Measurements from ENCODE around the gene CLIC3.

The CLIC3 gene

GRCh38 chr9:137012694-137013570 is 16.6 kb upstream of the CLIC3 start:
- TF ChIP-seq CTCF (IDR thresholded peaks at IDR 0.05; ENCODE audit: low read depth, low read length), result no peak
- no peak for DNase-seq (ENCODE audit: low read depth in 2 of 2)
- H3K4me3 ChIP-seq (replicated peaks in 1 of 2; ENCODE audit: low read depth in 2 of 2, low read length in 2 of 2), result no peak overlapping the region

- no peak for TF ChIP-seq CTCF (IDR thresholded peaks at IDR 0.05; ENCODE audit: low read depth, low read length)
- no peak overlapping the region for H3K4me3 ChIP-seq (replicated peaks in 1 of 2; ENCODE audit: low read depth in 2 of 2, low read length in 2 of 2)
- no peak for DNase-seq (ENCODE audit: low read depth in 2 of 2)
Observed at GRCh38 chr9:137011907-137012675, 15.7 kb upstream of the CLIC3 start.

GRCh38 chr9:137011156-137011555 is 14.8 kb upstream of the CLIC3 start:
- no peak for DNase-seq (ENCODE audit: low read depth in 2 of 2)
- TF ChIP-seq CTCF (IDR thresholded peaks at IDR 0.05; ENCODE audit: low read depth, low read length), result no peak
- H3K4me3 ChIP-seq (replicated peaks in 1 of 2; ENCODE audit: low read depth in 2 of 2, low read length in 2 of 2), result no peak overlapping the region

- no peak for TF ChIP-seq CTCF (IDR thresholded peaks at IDR 0.05; ENCODE audit: low read depth, low read length)
- DNase-seq (ENCODE audit: low read depth in 2 of 2), result no peak
- no peak overlapping the region for H3K4me3 ChIP-seq (replicated peaks in 1 of 2; ENCODE audit: low read depth in 2 of 2, low read length in 2 of 2)
Observed at GRCh38 chr9:137009938-137010732, 13.8 kb upstream of the CLIC3 start.

GRCh38 chr9:137009217-137009616 is 12.8 kb upstream of the CLIC3 start:
- TF ChIP-seq CTCF (IDR thresholded peaks at IDR 0.05; ENCODE audit: low read depth, low read length), result no peak
- no peak overlapping the region for H3K4me3 ChIP-seq (replicated peaks in 1 of 2; ENCODE audit: low read depth in 2 of 2, low read length in 2 of 2)
- DNase-seq (ENCODE audit: low read depth in 2 of 2), result no peak

GRCh38 chr9:137008312-137008711 is 11.9 kb upstream of the CLIC3 start:
- DNase-seq (ENCODE audit: low read depth in 2 of 2), result no peak
- no peak overlapping the region for H3K4me3 ChIP-seq (replicated peaks in 1 of 2; ENCODE audit: low read depth in 2 of 2, low read length in 2 of 2)
- no peak for TF ChIP-seq CTCF (IDR thresholded peaks at IDR 0.05; ENCODE audit: low read depth, low read length)

All from cardiac fibroblast (primary cell).